CD4-positive, CD25-positive, alpha-beta regulatory T cell (primary cell): ENCODE results near the gene MRLN. TPM values are rescaled to one million over a fixed set of nuclear protein-coding genes. Genes with fewer than 3 reads are reported as not detected.

ENCODE experiments used
- ATAC-seq, 2 donors: fragments of 150-1000 bp; cut with Tn5 transposase; one replicate each; pipeline ENCODE4 v1.10.0; 2021; ENCODE audit warnings: low read depth in 2 of 2, moderate number of reproducible peaks in 2 of 2, moderate library complexity in 1 of 2
- DNase-seq, 3 donors: peaks; one replicate each; pipeline versions ENCODE4 v3.0.0 to v3.0.0-alpha.2; 2012 to 2022; ENCODE audit warnings: mixed read lengths in 1 of 3
- H3K27ac ChIP-seq: one replicate; pipeline ENCODE4 v1.7.0; 2013; ENCODE audit warnings: mild to moderate bottlenecking, low read length; ENCODE audit not compliant: insufficient read depth, poor library complexity, severe bottlenecking
- H3K27me3 ChIP-seq: one replicate; pipeline ENCODE4 v1.7.0; 2013; ENCODE audit warnings: low read length; ENCODE audit not compliant: control insufficient read depth, insufficient read depth
- H3K36me3 ChIP-seq: one replicate; pipeline ENCODE4 v1.7.0; 2013; ENCODE audit warnings: mild to moderate bottlenecking, low read length, moderate library complexity; ENCODE audit not compliant: control insufficient read depth, insufficient read depth
- H3K4me1 ChIP-seq: 2 replicates; pipeline ENCODE4 v1.7.0; 2013; ENCODE audit warnings: mild to moderate bottlenecking, low read length; ENCODE audit not compliant: insufficient read depth, control insufficient read depth, poor library complexity, severe bottlenecking
- H3K4me3 ChIP-seq: one replicate; pipeline ENCODE4 v1.7.0; 2013; ENCODE audit warnings: low read depth, mild to moderate bottlenecking, low read length, moderate library complexity
- H3K9me3 ChIP-seq, 2 experiments: 1 replicate in 1 of 2; 2 replicates in 1 of 2; pipeline ENCODE4 v1.7.0; 2013; ENCODE audit warnings: low read length in 2 of 2, mild to moderate bottlenecking in 1 of 2, moderate library complexity in 1 of 2; ENCODE audit not compliant: control insufficient read depth in 2 of 2
- H3K27ac Mint-ChIP-seq, 3 donors: one replicate each; pipeline ENCODE4 v1.8.0; 2020 to 2022; ENCODE audit warnings: mild to moderate bottlenecking in 3 of 3, mixed read lengths in 3 of 3, moderate library complexity in 2 of 3
- H3K27me3 Mint-ChIP-seq: one replicate; pipeline ENCODE4 v1.8.0; 2022; ENCODE audit warnings: mild to moderate bottlenecking, mixed read lengths
- H3K36me3 Mint-ChIP-seq: one replicate; pipeline ENCODE4 v1.8.0; 2020; ENCODE audit warnings: mixed read lengths
- H3K4me1 Mint-ChIP-seq, 4 donors: one replicate each; pipeline ENCODE4 v1.8.0; 2020 to 2022; ENCODE audit warnings: mixed read lengths in 4 of 4, mild to moderate bottlenecking in 1 of 4
- H3K4me3 Mint-ChIP-seq, 4 donors: one replicate each; pipeline ENCODE4 v1.8.0; 2020 to 2022; ENCODE audit warnings: mild to moderate bottlenecking in 4 of 4, mixed read lengths in 4 of 4, moderate library complexity in 3 of 4
- H3K9me3 Mint-ChIP-seq, 7 donors: one replicate each; pipeline ENCODE4 v1.8.0; 2020 to 2022; ENCODE audit warnings: mixed read lengths in 7 of 7, mild to moderate bottlenecking in 3 of 7, moderate library complexity in 2 of 7
- polyA plus RNA-seq, 4 donors: library from polyadenylated mRNA; unstranded; fragments of 300-500 nt; fragmentation: Illumina TruSeq; gene quantifications; one replicate each; pipeline ENCODE4 v1.2.3, GENCODE V29; 2021
- total RNA-seq: library from RNA; stranded (reverse); gene quantifications from one replicate; pipeline ENCODE4 v1.2.3, GENCODE V29; 2022

Gene MRLN
- total and polyA plus RNA-seq, 5 donors from 2014 or later = not detected

DNA sequence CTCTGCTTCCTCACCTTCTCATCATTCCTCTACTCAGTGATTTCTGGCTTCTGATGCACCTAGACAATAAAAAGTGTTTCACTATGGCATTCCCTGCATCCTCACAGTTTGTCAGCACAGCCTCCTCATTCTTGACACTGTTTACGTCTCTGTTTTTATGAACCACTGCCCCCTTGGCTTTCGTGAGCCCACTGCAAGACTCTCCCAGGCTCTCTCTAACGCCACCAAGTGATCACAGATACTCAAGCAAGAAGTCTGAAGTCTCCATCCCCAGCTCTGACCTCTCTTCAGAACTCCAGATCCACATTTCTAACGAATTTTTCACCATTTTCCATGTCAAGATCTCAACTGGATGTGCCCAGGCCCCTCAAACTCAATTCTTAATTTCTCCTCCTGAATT, 52.5 kb downstream of the MRLN start:
- Histone ChIP-seq H3K9me3 (no peaks in the 10 kb centered on the region), H3K4me3 (no peak overlapping the region), H3K27me3 (no peaks in the 10 kb centered on the region), H3K36me3 (no peaks in the 10 kb centered on the region), H3K27ac (no peak overlapping the region), H3K4me1 (no peaks in the 10 kb centered on the region)
- no peak overlapping the region for H3K27ac Mint-ChIP-seq
- ATAC-seq (no peak), DNase-seq (no peak)
- no peaks in the 10 kb centered on the region for H3K9me3 Mint-ChIP-seq
- no peaks in the 10 kb centered on the region for H3K36me3 Mint-ChIP-seq
- H3K4me3 Mint-ChIP-seq = no peak overlapping the region
- H3K27me3 Mint-ChIP-seq = peaks cover 10% of the 10 kb centered on the region
- H3K4me1 Mint-ChIP-seq = no peaks in the 10 kb centered on the region

DNA sequence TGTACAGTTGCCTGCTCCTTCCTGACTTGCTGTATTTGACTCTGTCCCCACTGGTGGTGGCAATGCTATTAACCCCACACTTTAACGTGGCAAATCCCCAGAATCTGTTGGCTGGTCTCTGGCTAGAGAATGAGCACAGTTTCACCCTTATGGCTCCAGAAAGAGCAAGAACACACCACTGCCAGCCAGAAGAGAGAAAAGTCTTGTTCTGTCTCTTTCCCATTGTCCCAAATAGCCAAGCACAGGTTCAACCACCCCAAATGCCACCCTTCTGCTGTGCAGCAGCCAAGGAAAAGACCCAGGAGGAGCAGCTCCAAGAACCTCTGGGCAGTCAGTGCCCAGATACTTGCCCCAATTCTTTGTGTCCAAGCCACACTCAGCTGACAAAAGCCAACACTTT, 54.9 kb downstream of the MRLN start:
- no peak overlapping the region for H3K4me3 Mint-ChIP-seq
- ATAC-seq (no peak), DNase-seq (no peak)
- Histone ChIP-seq H3K27ac (no peak overlapping the region), H3K27me3 (no peaks in the 10 kb centered on the region), H3K4me1 (no peaks in the 10 kb centered on the region), H3K36me3 (no peaks in the 10 kb centered on the region), H3K9me3 (no peaks in the 10 kb centered on the region), H3K4me3 (no peak overlapping the region)
- H3K9me3 Mint-ChIP-seq = peaks cover 0 to 1% (median 0%) of the 10 kb centered on the region in 7 donors
- H3K27me3 Mint-ChIP-seq = peaks cover 10% of the 10 kb centered on the region
- no peaks in the 10 kb centered on the region for H3K4me1 Mint-ChIP-seq
- no peak overlapping the region for H3K27ac Mint-ChIP-seq
- H3K36me3 Mint-ChIP-seq = no peaks in the 10 kb centered on the region

DNA sequence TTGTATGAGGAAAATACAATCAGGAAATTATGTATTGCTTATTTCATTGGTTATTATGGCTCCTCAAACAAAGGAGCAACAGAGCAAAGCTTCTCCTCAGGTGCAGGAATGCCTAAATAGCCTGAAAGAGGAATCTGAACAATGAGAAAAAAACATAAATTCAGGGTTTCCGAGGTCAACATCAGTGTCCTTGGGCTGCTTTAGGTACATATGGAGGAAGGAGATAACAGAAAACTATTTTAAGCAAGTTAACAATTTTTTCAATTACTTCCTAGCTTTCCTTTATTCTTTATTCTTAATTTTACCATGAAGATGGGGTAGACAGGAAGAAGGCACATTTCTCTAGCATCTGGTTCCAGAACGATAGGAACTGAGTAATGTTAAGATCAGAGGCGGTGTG, 57.6 kb downstream of the MRLN start:
- no peaks in the 10 kb centered on the region for H3K36me3 Mint-ChIP-seq

DNA sequence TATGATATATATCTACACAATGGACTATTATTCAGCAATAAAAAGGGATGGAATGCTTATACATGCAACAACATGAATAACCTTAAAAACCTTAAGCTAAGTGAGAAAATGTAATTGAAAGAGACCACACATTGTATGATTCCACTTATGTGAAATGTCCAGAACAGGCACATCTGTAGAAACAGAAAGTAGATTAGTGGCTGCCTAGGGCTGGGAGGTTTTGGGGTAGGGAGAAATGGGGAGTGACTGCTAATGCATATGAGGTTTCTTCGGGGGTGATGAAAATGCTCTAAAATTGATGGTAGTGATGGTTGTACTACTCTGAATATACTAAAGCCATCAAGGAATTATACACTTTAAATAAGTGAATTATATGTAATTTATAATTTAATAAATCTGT, 58.3 kb downstream of the MRLN start:
- H3K36me3 Mint-ChIP-seq = no peaks in the 10 kb centered on the region
- H3K4me1 ChIP-seq = no peaks in the 10 kb centered on the region
- H3K4me3 Mint-ChIP-seq = no peak overlapping the region
- no peaks in the 10 kb centered on the region for H3K27me3 ChIP-seq
- no peaks in the 10 kb centered on the region for H3K36me3 ChIP-seq
- no peak overlapping the region for H3K4me3 ChIP-seq
- peaks cover 10% of the 10 kb centered on the region for H3K27me3 Mint-ChIP-seq
- no peak overlapping the region for H3K27ac Mint-ChIP-seq
- ATAC-seq = no peak
- no peaks in the 10 kb centered on the region for H3K9me3 ChIP-seq
- peaks cover 0 to 1% (median 0%) of the 10 kb centered on the region in 7 donors for H3K9me3 Mint-ChIP-seq
- DNase-seq = no peak
- no peak overlapping the region for H3K27ac ChIP-seq
- no peaks in the 10 kb centered on the region for H3K4me1 Mint-ChIP-seq

More for the DNA sequence above, 57.6 kb downstream of the MRLN start:
- no peaks in the 10 kb centered on the region for H3K36me3 ChIP-seq
- no peaks in the 10 kb centered on the region for H3K9me3 ChIP-seq
- H3K27me3 ChIP-seq = no peaks in the 10 kb centered on the region
- H3K4me1 Mint-ChIP-seq = no peaks in the 10 kb centered on the region
- no peak overlapping the region for H3K4me3 ChIP-seq
- H3K4me1 ChIP-seq = no peaks in the 10 kb centered on the region
- DNase-seq (no peak), ATAC-seq (no peak)
- peaks cover 10% of the 10 kb centered on the region for H3K27me3 Mint-ChIP-seq
- no peak overlapping the region for H3K27ac ChIP-seq
- no peak overlapping the region for H3K4me3 Mint-ChIP-seq
- H3K9me3 Mint-ChIP-seq = peaks cover 0 to 1% (median 0%) of the 10 kb centered on the region in 7 donors
- H3K27ac Mint-ChIP-seq = no peak overlapping the region

DNA sequence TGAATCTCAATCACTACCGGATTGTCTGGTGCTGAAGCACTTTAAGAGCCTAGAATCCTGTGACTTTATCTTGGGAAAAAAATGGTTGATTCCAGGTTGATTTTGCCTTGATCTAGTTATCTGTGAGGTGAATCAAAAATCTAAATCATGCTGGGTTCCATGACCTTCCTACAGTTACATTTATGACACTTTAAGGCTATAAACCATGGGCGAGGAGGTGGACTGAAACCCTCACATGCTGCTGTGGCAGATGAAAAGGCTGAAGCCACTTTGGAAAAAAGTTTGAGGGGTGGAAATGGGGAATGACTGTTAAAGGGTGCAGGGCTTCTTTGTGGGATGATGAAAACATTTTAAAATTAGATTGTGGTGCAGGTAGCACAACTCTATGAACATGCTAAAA, 61.1 kb downstream of the MRLN start:
- Mint-ChIP-seq H3K4me3 (no peak overlapping the region), H3K27ac (no peak overlapping the region), H3K4me1 (no peaks in the 10 kb centered on the region), H3K36me3 (no peaks in the 10 kb centered on the region), H3K27me3 (no peaks in the 10 kb centered on the region), H3K9me3 (peaks cover 0 to 1% (median 0%) of the 10 kb centered on the region in 7 donors)
- Histone ChIP-seq H3K36me3 (no peaks in the 10 kb centered on the region), H3K27me3 (no peaks in the 10 kb centered on the region), H3K4me1 (no peaks in the 10 kb centered on the region), H3K4me3 (no peak overlapping the region), H3K27ac (no peak overlapping the region), H3K9me3 (no peaks in the 10 kb centered on the region)
- DNase-seq (no peak), ATAC-seq (no peak)

DNA sequence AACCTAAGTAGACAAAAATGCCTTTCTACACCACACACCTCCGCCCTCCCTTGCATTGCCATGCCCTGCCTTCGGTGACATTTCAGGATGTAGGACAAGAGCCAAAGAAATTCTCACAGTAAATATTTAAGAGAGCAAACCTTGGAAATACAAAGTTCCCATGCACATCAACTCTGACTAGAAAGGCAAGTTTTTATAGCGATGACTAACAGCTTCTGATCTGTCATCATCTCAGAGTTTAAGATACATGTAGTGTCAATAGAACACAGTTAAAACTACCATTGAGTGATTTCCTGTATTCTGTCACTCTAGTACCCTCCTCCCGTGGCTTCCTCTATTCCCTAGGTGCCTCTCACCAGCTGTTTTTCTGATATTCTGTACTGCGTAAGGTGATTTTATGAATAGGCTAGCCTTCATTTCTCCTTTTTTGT, 64.3 kb downstream of the MRLN start:
- Histone ChIP-seq H3K4me1 (no peaks in the 10 kb centered on the region), H3K36me3 (no peaks in the 10 kb centered on the region), H3K9me3 (no peaks in the 10 kb centered on the region), H3K4me3 (no peak overlapping the region), H3K27me3 (no peaks in the 10 kb centered on the region), H3K27ac (no peak overlapping the region)
- no peaks in the 10 kb centered on the region for H3K27me3 Mint-ChIP-seq
- no peak overlapping the region for H3K4me3 Mint-ChIP-seq
- H3K9me3 Mint-ChIP-seq = no peaks in the 10 kb centered on the region
- peak in 1 of 2 donors; percentile 18 for ATAC-seq
- H3K36me3 Mint-ChIP-seq = no peaks in the 10 kb centered on the region
- no peak overlapping the region for H3K27ac Mint-ChIP-seq
- H3K4me1 Mint-ChIP-seq = no peaks in the 10 kb centered on the region
- no peak for DNase-seq

DNA sequence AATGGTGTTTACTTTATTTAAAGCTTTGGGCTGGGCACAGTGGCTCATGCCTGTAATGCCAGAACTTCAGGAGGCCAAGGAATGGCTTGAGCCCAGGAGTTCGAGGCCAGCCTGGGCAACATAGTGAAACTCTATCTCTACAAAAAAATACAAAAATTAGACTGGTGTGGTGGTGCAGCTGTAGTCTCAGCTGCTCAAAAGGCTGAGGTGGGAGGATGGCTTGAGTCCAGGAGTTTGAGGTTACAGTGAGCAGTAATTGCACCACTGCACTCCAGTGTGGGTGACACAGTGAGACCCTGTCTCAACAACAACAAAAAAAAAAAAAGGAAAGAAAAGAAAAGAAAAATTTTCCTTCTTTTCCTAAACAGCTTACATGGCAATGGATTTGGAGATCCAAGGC, 65.6 kb downstream of the MRLN start:
- DNase-seq (no peak), ATAC-seq (no peak)
- Histone ChIP-seq H3K4me3 (no peak overlapping the region), H3K27me3 (no peaks in the 10 kb centered on the region), H3K36me3 (no peaks in the 10 kb centered on the region), H3K27ac (no peak overlapping the region), H3K9me3 (no peaks in the 10 kb centered on the region), H3K4me1 (no peaks in the 10 kb centered on the region)
- no peaks in the 10 kb centered on the region for H3K27me3 Mint-ChIP-seq
- H3K4me3 Mint-ChIP-seq = no peak overlapping the region
- no peaks in the 10 kb centered on the region for H3K4me1 Mint-ChIP-seq
- H3K36me3 Mint-ChIP-seq = no peaks in the 10 kb centered on the region
- H3K9me3 Mint-ChIP-seq = no peaks in the 10 kb centered on the region
- H3K27ac Mint-ChIP-seq = no peak overlapping the region
